PC-9 (cell line): ENCODE results near the gene PER1.

Experiments
- CTCF ChIP-seq: fragments of 200-600 bp; sonication (generic); conservative IDR thresholded peaks from 2 replicates; pipeline ENCODE4 v1.6.1; 2017; ENCODE audit warnings: mixed run types, antibody characterized with exemption, mild to moderate bottlenecking, moderate library complexity
- EZH2 ChIP-seq: fragments of 200-600 bp; sonication (generic); IDR thresholded peaks from 2 replicates; pipeline ENCODE4 v1.8.0; 2017; ENCODE audit warnings: antibody characterized with exemption, low read depth

GRCh38 chr17:8101721-8102120 lies 50.5 kb downstream of the PER1 start:
- TF ChIP-seq CTCF (no peak), EZH2 (no peak)
